Suprapubic skin (tissue), 3 donors: ENCODE results near the gene GRID1.

Source experiments
- EP300 ChIP-seq: sonication (generic); formaldehyde crosslinking; IDR thresholded peaks from one replicate; pipeline ENCODE4 v1.6.1; 2017; ENCODE audit warnings: antibody characterized with exemption
- POLR2A ChIP-seq, 2 donors: fragments of 450-650 bp; IDR thresholded peaks; one replicate each; pipeline ENCODE4 v1.6.1; 2017; ENCODE audit warnings: antibody characterized with exemption in 2 of 2, mild to moderate bottlenecking in 2 of 2, moderate library complexity in 2 of 2
- TF ChIP-seq, protein P1 (sequence below), 2 donors: fragments of 200-600 bp in 1 of 2; fragments of 450-650 bp in 1 of 2; sonication (generic) in 1 of 2; IDR thresholded peaks; one replicate each; pipeline ENCODE4 v1.5.1; 2016 to 2019; ENCODE audit warnings: antibody characterized with exemption in 2 of 2, mild to moderate bottlenecking in 1 of 2, moderate library complexity in 1 of 2

DNA sequence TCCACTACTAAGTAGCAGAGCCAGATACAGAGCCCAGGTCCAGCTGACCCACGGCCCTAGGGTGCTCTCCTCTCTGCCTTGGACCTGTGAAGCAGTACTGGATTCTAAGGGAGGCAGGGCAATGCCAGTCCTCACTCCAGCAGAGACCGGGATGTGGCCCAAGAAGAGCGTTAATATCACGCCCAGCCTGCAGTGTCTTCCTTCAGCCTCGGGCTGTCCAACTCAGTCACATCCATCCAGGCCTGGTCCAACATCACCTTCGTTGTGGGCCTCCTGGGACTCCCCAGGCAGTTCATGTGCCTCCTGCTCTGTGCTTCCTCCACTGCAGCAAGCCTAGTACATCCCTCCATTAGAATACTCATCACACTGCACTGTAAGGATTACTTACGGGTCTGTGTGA lies 114.5 kb downstream of the GRID1 start:
- TF ChIP-seq EP300 (no peak), POLR2A (IDR thresholded peaks at IDR 0.05) (no peak)
- TF ChIP-seq, protein P1, sequence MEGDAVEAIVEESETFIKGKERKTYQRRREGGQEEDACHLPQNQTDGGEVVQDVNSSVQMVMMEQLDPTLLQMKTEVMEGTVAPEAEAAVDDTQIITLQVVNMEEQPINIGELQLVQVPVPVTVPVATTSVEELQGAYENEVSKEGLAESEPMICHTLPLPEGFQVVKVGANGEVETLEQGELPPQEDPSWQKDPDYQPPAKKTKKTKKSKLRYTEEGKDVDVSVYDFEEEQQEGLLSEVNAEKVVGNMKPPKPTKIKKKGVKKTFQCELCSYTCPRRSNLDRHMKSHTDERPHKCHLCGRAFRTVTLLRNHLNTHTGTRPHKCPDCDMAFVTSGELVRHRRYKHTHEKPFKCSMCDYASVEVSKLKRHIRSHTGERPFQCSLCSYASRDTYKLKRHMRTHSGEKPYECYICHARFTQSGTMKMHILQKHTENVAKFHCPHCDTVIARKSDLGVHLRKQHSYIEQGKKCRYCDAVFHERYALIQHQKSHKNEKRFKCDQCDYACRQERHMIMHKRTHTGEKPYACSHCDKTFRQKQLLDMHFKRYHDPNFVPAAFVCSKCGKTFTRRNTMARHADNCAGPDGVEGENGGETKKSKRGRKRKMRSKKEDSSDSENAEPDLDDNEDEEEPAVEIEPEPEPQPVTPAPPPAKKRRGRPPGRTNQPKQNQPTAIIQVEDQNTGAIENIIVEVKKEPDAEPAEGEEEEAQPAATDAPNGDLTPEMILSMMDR (IDR thresholded peaks at IDR 0.05) = no peak
